HG03432 (cell line): ENCODE results near the gene HBM.
"Not testable (repeated sequence)": the region's sequence is repeated elsewhere in the genome, so short reads cannot be mapped to it uniquely, and the experiment has no call there.

Source experiments
- ATAC-seq: cut with Tn5 transposase; IDR thresholded peaks from one replicate; pipeline ENCODE4 v1.9.1; 2021; ENCODE audit warnings: mild to moderate bottlenecking, moderate library complexity; ENCODE audit not compliant: unreplicated experiment

The HBM gene

GRCh38 chr16:167122-167690, 1.4 kb downstream of the HBM start:
- no peak for ATAC-seq

- no peak for ATAC-seq
These were observed 2.6 kb downstream of the HBM start for GRCh38 chr16:168424-168823.

DNA sequence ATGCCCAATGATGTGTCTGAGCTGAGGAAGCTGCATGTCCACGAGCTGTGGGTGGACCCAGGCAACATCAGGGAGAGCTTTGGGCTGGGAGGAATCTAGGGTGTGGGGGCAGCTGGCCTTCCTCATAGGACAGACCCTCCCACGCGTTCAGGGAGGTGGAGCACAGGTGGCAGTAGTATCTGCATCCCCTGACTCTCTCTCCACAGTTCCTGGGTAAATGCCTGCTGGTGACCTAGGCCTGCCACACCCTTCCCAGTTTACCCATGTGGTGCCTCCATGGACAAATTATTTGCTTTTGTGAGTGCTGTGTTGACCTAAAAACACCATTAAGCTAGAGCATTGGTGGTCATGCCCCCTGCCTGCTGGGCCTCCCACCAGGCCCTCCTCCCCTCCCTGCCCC, 3.2 kb downstream of the HBM start:
- ATAC-seq: no peak

GRCh38 chr16:170088-170507, 4.3 kb downstream of the HBM start:
- not testable (repeated sequence) for ATAC-seq

DNA sequence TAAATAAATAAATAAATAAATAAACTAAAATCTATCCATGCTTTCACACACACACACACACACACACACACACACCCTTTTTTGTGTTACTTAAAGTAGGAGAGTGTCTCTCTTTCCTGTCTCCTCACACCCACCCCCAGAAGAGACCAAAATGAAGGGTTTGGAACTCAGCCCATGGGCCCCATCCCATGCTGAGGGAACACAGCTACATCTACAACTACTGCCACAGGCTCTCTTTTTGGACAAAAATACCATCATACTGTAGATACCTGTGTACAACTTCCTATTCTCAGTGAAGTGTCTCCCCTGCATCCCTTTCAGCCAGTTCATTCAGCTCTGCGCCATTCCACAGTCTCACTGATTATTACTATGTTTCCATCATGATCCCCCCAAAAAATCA, 5.0 kb downstream of the HBM start:
- no peak for ATAC-seq

DNA sequence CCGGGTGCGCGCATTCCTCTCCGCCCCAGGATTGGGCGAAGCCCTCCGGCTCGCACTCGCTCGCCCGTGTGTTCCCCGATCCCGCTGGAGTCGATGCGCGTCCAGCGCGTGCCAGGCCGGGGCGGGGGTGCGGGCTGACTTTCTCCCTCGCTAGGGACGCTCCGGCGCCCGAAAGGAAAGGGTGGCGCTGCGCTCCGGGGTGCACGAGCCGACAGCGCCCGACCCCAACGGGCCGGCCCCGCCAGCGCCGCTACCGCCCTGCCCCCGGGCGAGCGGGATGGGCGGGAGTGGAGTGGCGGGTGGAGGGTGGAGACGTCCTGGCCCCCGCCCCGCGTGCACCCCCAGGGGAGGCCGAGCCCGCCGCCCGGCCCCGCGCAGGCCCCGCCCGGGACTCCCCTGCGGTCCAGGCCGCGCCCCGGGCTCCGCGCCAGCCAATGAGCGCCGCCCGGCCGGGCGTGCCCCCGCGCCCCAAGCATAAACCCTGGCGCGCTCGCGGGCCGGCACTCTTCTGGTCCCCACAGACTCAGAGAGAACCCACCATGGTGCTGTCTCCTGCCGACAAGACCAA, 6.7 kb downstream of the HBM start, which contains the start of gene HBA2:
Gene HBA2, plus strand, starts transcription at position 503 of the 568 bp plus-strand sequence. Its CDS starts 37 bp downstream, at position 540.
- not testable (repeated sequence) for ATAC-seq

GRCh38 chr16:173211-173854, 7.6 kb downstream of the HBM start:
- not testable (repeated sequence) for ATAC-seq

DNA sequence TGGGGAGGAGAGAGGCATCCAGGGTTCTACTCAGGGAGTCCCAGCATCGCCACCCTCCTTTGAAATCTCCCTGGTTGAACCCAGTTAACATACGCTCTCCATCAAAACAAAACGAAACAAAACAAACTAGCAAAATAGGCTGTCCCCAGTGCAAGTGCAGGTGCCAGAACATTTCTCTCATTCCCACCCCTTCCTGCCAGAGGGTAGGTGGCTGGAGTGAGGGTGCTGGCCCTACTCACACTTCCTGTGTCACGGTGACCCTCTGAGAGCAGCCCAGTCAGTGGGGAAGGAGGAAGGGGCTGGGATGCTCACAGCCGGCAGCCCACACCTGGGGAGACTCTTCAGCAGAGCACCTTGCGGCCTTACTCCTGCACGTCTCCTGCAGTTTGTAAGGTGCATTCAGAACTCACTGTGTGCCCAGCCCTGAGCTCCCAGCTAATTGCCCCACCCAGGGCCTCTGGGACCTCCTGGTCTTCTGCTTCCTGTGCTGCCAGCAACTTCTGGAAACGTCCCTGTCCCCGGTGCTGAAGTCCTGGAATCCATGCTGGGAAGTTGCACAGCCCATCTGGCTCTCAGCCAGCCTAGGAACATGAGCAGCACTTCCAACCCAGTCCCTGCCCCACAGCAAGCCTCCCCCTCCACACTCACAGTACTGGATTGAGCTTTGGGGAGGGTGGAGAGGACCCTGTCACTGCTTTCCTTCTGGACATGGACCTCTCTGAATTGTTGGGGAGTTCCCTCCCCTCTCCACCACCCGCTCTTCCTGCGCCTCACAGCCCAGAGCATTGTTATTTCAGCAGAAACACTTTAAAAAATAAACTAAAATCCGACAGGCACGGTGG, 8.4 kb downstream of the HBM start:
- ATAC-seq: not testable (repeated sequence)

DNA sequence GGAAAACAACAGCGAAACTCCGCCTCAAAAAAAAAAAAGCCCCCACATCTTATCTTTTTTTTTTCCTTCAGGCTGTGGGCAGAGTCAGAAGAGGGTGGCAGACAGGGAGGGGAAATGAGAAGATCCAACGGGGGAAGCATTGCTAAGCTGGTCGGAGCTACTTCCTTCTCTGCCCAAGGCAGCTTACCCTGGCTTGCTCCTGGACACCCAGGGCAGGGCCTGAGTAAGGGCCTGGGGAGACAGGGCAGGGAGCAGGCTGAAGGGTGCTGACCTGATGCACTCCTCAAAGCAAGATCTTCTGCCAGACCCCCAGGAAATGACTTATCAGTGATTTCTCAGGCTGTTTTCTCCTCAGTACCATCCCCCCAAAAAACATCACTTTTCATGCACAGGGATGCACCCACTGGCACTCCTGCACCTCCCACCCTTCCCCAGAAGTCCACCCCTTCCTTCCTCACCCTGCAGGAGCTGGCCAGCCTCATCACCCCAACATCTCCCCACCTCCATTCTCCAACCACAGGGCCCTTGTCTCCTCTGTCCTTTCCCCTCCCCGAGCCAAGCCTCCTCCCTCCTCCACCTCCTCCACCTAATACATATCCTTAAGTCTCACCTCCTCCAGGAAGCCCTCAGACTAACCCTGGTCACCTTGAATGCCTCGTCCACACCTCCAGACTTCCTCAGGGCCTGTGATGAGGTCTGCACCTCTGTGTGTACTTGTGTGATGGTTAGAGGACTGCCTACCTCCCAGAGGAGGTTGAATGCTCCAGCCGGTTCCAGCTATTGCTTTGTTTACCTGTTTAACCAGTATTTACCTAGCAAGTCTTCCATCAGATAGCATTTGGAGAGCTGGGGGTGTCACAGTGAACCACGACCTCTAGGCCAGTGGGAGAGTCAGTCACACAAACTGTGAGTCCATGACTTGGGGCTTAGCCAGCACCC, 9.5 kb downstream of the HBM start:
- no peak for ATAC-seq

DNA sequence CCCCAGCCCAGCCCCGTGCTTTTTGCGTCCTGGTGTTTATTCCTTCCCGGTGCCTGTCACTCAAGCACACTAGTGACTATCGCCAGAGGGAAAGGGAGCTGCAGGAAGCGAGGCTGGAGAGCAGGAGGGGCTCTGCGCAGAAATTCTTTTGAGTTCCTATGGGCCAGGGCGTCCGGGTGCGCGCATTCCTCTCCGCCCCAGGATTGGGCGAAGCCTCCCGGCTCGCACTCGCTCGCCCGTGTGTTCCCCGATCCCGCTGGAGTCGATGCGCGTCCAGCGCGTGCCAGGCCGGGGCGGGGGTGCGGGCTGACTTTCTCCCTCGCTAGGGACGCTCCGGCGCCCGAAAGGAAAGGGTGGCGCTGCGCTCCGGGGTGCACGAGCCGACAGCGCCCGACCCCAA, 10.2 kb downstream of the HBM start:
- ATAC-seq: not testable (repeated sequence)

- ATAC-seq: not testable (repeated sequence)
These were observed 11.0 kb downstream of the HBM start, which contains the start of gene HBA1 for GRCh38 chr16:176477-177382. Gene HBA1 (plus strand): TSS chr16:176680. CDS start chr16:176717, 37 bp downstream.

- ATAC-seq: no peak
These were observed 11.6 kb downstream of the HBM start for GRCh38 chr16:177394-177822.

DNA sequence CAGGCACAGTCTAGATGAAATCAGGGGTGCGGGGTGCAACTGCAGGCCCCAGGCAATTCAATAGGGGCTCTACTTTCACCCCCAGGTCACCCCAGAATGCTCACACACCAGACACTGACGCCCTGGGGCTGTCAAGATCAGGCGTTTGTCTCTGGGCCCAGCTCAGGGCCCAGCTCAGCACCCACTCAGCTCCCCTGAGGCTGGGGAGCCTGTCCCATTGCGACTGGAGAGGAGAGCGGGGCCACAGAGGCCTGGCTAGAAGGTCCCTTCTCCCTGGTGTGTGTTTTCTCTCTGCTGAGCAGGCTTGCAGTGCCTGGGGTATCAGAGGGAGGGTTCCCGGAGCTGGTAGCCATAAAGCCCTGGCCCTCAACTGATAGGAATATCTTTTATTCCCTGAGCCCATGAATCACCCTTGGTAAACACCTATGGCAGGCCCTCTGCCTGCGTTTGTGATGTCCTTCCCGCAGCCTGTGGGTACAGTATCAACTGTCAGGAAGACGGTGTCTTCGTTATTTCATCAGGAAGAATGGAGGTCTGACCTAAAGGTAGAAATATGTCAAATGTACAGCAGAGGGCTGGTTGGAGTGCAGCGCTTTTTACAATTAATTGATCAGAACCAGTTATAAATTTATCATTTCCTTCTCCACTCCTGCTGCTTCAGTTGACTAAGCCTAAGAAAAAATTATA, 12.3 kb downstream of the HBM start:
- no peak for ATAC-seq

- no peak for ATAC-seq
These were observed 12.9 kb downstream of the HBM start for GRCh38 chr16:178668-179015.

GRCh38 chr16:179211-180092, 13.7 kb downstream of the HBM start:
- ATAC-seq: no peak

DNA sequence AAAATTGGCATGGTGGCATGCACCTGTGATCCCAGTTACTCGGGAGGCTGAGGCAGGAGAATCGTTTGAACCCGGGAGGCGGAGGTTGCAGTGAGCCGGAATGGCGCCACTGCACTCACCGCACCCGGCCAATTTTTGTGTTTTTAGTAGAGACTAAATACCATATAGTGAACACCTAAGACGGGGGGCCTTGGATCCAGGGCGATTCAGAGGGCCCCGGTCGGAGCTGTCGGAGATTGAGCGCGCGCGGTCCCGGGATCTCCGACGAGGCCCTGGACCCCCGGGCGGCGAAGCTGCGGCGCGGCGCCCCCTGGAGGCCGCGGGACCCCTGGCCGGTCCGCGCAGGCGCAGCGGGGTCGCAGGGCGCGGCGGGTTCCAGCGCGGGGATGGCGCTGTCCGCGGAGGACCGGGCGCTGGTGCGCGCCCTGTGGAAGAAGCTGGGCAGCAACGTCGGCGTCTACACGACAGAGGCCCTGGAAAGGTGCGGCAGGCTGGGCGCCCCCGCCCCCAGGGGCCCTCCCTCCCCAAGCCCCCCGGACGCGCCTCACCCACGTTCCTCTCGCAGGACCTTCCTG, 14.4 kb downstream of the HBM start, which contains the start of gene HBQ1:
Gene HBQ1, plus strand, starts transcription at position 359 of the 575 bp plus-strand sequence. Its CDS starts 28 bp downstream, at position 387.
- no peak for ATAC-seq
